T-cell (primary cell): ENCODE data around the gene AFDN. TPM values are rescaled to one million over a fixed set of nuclear protein-coding genes. Genes with fewer than 3 reads are reported as not detected.

Source experiments
- ATAC-seq, 4 experiments: fragments of 200-7000 bp in 3 of 4; fragments of 150-1000 bp in 1 of 4; cut with Tn5 transposase; replicated peaks in 1 of 4; 1 replicate in 3 of 4; 2 replicates in 1 of 4; pipeline ENCODE4 v1.10.0; 2021; ENCODE audit warnings: moderate library complexity in 3 of 4, mild to moderate bottlenecking in 2 of 4, moderate number of reproducible peaks in 1 of 4
- CTCF ChIA-PET, 2 donors: fragments of 300-600 bp; sonication (Branson Sonifier 250); formaldehyde crosslinking; loops; one replicate each; lab custom pipeline; 2022; ENCODE audit warnings: antibody characterized with exemption in 2 of 2; lab: Charles Lee
- POLR2A ChIA-PET, 2 donors: fragments of 300-600 bp; sonication (Branson Sonifier 250); formaldehyde crosslinking; loops; one replicate each; lab custom pipeline; 2022; ENCODE audit warnings: antibody characterized with exemption in 2 of 2; lab: Charles Lee
- DNase-seq, 35 experiments: peaks; one replicate each; pipeline versions ENCODE4 v3.0.0 to v3.0.0-alpha.2; 2013 to 2023
- H3K27ac ChIP-seq: one replicate; pipeline ENCODE4 v1.5.1; 2013; ENCODE audit warnings: low read length
- H3K27me3 ChIP-seq, 2 experiments: replicated peaks in 1 of 2; 1 replicate in 1 of 2; 2 replicates in 1 of 2; pipeline versions ENCODE4 v1.6.1 to v1.7.0; 2013; ENCODE audit warnings: low read length in 1 of 2, mixed read lengths in 1 of 2; ENCODE audit not compliant: control insufficient read depth in 2 of 2, insufficient read depth in 2 of 2; ENCODE audit errors: extremely low read depth in 1 of 2
- H3K36me3 ChIP-seq, 2 donors: 1 replicate in 1 of 2; 2 replicates in 1 of 2; pipeline versions ENCODE4 v1.6.1 to v1.7.0; 2013; ENCODE audit warnings: low read length in 1 of 2; ENCODE audit not compliant: control insufficient read depth in 2 of 2, insufficient read depth in 1 of 2; ENCODE audit errors: extremely low read depth in 1 of 2
- H3K4me1 ChIP-seq, 2 experiments: 1 replicate in 1 of 2; 2 replicates in 1 of 2; pipeline versions ENCODE4 v1.6.1 to v1.7.0; 2013; ENCODE audit warnings: low read length in 2 of 2, mixed read lengths in 1 of 2; ENCODE audit not compliant: insufficient read depth in 2 of 2, control insufficient read depth in 1 of 2; ENCODE audit errors: extremely low read depth in 1 of 2
- H3K4me3 ChIP-seq, 2 donors: 1 replicate in 1 of 2; 2 replicates in 1 of 2; pipeline versions ENCODE4 v1.5.1 to v1.7.0; 2013; ENCODE audit warnings: mild to moderate bottlenecking in 2 of 2, low read length in 1 of 2, moderate library complexity in 1 of 2; ENCODE audit not compliant: control insufficient read depth in 1 of 2; ENCODE audit errors: extremely low read depth in 1 of 2
- H3K9me3 ChIP-seq: 2 replicates; pipeline ENCODE4 v1.7.0; 2013
- H3K27ac Mint-ChIP-seq, 2 donors: one replicate each; pipeline ENCODE4 v1.8.0; 2020 to 2021; ENCODE audit warnings: mild to moderate bottlenecking in 2 of 2, mixed read lengths in 2 of 2
- H3K27me3 Mint-ChIP-seq, 2 donors: one replicate each; pipeline ENCODE4 v1.8.0; 2021 to 2022; ENCODE audit warnings: mixed read lengths in 2 of 2
- H3K36me3 Mint-ChIP-seq: one replicate; pipeline ENCODE4 v1.8.0; 2021; ENCODE audit warnings: mixed read lengths
- H3K4me1 Mint-ChIP-seq, 3 donors: one replicate each; pipeline ENCODE4 v1.8.0; 2020 to 2022; ENCODE audit warnings: mixed read lengths in 3 of 3, mild to moderate bottlenecking in 1 of 3
- H3K4me3 Mint-ChIP-seq, 3 donors: one replicate each; pipeline ENCODE4 v1.8.0; 2020 to 2022; ENCODE audit warnings: mild to moderate bottlenecking in 3 of 3, mixed read lengths in 3 of 3, moderate library complexity in 3 of 3
- H3K9me3 Mint-ChIP-seq, 3 donors: one replicate each; pipeline ENCODE4 v1.8.0; 2020 to 2022; ENCODE audit warnings: mixed read lengths in 3 of 3
- WGBS: methylation state at CpG from one replicate; pipeline ENCODE4 v1.1.5; 2013; ENCODE audit warnings: missing lambda C conversion rate; ENCODE audit not compliant: insufficient coverage; 5-methylcytosine and 5-hydroxymethylcytosine counted together
- total RNA-seq, 35 experiments: library from RNA in 6 of 35; stranded (reverse) in 6 of 35; fragments of 120-200 nt in 1 of 35; gene quantifications; one replicate each; pipeline versions ENCODE4 v1.2.1 to v1.2.4 and lab custom pipeline; 2013 to 2026

The AFDN gene
- total RNA-seq, 5 donors from 2014 or later (not counting 1 experiment from before 2014, with no cell fraction given): 10.6 to 30.3 (median 20.7) TPM

DNA sequence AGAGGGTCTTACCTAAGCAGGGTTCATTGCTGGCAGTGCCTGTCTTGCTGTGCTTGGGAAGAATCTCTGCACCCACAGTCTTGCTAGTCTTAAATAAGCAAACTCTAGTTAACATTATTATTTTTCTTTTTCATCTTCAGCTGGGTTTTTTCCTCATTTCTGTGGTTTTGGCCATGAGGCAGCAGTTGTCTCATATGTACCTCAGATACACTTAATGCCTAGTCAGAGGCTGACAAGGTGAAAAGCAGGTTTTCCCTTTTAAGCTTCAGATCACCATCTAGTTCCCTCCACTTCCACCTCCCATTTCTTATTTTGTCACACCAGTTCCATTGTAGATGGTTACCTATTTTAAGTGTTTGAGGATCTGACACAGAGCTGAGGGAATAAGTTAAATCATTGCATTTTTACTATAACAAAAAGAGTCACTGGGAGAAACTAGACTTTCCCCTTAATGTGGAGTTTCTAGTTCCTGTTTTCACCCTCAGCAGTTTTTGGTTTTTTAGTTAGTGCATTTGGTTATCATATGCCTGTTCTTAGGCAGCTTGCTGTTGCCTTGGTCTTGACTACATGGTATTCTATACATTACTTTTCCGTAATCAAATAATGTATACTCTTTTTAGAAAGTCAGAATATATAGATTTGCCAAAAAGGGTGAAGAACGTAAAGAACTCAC, 46.0 kb downstream of the AFDN start:
- no peak overlapping the region for H3K4me3 Mint-ChIP-seq
- Histone ChIP-seq H3K9me3 (no peaks in the 10 kb centered on the region), H3K36me3 (no peaks in the 10 kb centered on the region), H3K27ac (no peak overlapping the region), H3K4me3 (no peak overlapping the region), H3K27me3 (peaks cover 0 to 3% of the 10 kb centered on the region in 2 experiments), H3K4me1 (no peaks in the 10 kb centered on the region)
- no peaks in the 10 kb centered on the region for H3K27me3 Mint-ChIP-seq
- no CpG with 5 or more reads among the region's 2 CpGs for WGBS
- no peak for ATAC-seq
- DNase-seq: no peak
- H3K36me3 Mint-ChIP-seq: peaks cover 20% of the 10 kb centered on the region
- POLR2A ChIA-PET: no interaction called here
- no peaks in the 10 kb centered on the region for H3K4me1 Mint-ChIP-seq
- no peak overlapping the region for H3K27ac Mint-ChIP-seq
- no peaks in the 10 kb centered on the region for H3K9me3 Mint-ChIP-seq
- CTCF ChIA-PET: interaction anchor here in 1 of 2 donors (0.5 kb wide), 1 partner anchor 17 kb away, joined by 4 read pairs; no protein-coding TSS in a partner anchor

DNA sequence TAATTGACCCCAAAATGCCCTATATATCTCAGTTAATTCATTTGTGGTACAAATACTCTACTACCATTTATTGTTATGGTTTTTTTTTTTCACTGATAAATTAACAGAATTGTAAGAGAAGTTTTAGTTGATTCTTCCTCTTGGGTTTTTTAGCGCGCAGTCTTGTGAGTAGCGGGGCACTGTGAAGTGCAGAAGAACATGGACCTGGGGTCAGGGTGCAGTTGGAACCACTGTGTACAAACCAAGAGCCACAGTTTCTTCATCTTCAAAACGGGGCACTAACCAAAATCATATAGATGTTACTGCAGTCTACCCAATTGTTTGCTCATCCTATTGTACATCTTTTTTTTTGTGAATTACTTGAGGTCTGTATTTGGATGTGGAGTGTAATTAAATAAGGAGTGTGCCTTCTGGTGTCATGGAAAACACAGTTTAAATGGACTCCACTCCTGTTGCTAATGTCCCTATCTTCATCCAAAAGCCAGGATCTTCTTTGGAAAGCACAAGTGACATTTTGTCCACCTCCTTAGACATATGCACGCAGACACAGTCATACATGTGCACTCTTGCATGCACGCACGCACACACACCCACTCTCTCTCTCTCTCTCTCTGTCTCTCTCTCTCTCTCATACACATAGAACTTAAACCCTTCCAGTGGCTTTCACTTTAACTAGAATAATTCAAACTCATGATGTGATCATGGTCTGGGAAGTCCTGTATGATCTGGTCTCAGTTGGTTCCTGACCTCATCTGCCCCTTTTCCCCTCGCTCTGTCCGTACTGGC, 51.5 kb downstream of the AFDN start:
- Mint-ChIP-seq H3K9me3 (no peaks in the 10 kb centered on the region), H3K4me1 (no peaks in the 10 kb centered on the region), H3K4me3 (no peak overlapping the region), H3K27me3 (peaks cover 9 to 15% of the 10 kb centered on the region in 2 donors), H3K27ac (no peak overlapping the region), H3K36me3 (peaks cover 29% of the 10 kb centered on the region)
- Histone ChIP-seq H3K27ac (no peak overlapping the region), H3K36me3 (no peaks in the 10 kb centered on the region), H3K27me3 (no peaks in the 10 kb centered on the region), H3K9me3 (no peaks in the 10 kb centered on the region), H3K4me1 (no peaks in the 10 kb centered on the region), H3K4me3 (no peak overlapping the region)
- DNase-seq (no peak), ATAC-seq (no peak)
- WGBS: 96% methylated on average over 5 of the region's 9 CpGs
- POLR2A ChIA-PET: no interaction called here
- CTCF ChIA-PET: no interaction called here

DNA sequence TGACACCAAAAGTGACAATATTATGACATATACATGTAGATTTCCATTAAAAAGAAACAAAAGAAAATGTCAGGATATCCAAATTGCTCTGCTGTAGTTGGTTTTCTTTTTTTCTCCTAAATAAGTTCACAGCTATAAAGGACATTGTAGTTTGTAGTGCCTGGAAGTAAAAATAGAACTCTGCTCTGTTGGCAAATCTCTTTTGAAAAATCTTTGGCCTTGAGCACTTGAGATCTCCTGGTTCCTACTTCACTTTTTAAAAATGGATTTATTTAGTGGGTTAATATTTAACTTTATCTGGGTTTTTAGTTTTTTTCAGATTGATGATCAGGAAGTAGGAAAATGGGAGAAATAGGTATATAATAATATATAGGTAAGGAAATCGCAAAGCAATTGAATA, 52.9 kb downstream of the AFDN start:
- H3K36me3 ChIP-seq: no peaks in the 10 kb centered on the region
- no peaks in the 10 kb centered on the region for H3K9me3 Mint-ChIP-seq
- H3K36me3 Mint-ChIP-seq: peaks cover 29% of the 10 kb centered on the region
- peaks cover 9 to 15% of the 10 kb centered on the region in 2 donors for H3K27me3 Mint-ChIP-seq
- no peak for DNase-seq
- H3K9me3 ChIP-seq: no peaks in the 10 kb centered on the region
- no peak overlapping the region for H3K27ac ChIP-seq
- no peaks in the 10 kb centered on the region for H3K27me3 ChIP-seq
- CTCF ChIA-PET: no interaction called here
- H3K4me1 ChIP-seq: no peaks in the 10 kb centered on the region
- H3K4me3 ChIP-seq: no peak overlapping the region
- no peaks in the 10 kb centered on the region for H3K4me1 Mint-ChIP-seq
- H3K27ac Mint-ChIP-seq: no peak overlapping the region
- no CpG with 5 or more reads among the region's 1 CpG for WGBS
- no peak for ATAC-seq
- POLR2A ChIA-PET: no interaction called here
- H3K4me3 Mint-ChIP-seq: no peak overlapping the region

DNA sequence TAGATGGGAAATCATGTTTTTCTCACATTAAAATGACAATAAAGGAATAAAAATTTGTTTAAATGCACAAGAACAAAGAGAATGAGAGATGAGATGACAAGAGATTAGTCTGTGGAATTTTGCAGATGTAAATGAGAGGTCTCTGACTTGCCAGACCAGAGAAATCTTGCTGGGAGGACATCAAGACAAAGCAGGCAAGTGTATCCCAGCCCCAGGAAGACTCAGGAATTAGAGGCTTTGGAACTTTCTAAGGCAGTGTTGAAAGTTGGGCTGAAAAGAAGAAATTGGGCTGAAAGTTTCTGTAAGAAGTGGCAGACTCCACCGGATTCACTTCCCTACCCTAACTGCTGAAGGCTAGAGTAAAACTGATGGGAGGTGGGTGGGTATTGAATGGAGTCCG, 54.6 kb downstream of the AFDN start:
- Mint-ChIP-seq H3K4me1 (no peaks in the 10 kb centered on the region), H3K27me3 (peaks cover 9 to 15% of the 10 kb centered on the region in 2 donors), H3K36me3 (peaks cover 27% of the 10 kb centered on the region), H3K4me3 (no peak overlapping the region), H3K27ac (no peak overlapping the region), H3K9me3 (no peaks in the 10 kb centered on the region)
- Histone ChIP-seq H3K4me3 (no peak overlapping the region), H3K9me3 (no peaks in the 10 kb centered on the region), H3K36me3 (no peaks in the 10 kb centered on the region), H3K27me3 (no peaks in the 10 kb centered on the region), H3K27ac (no peak overlapping the region), H3K4me1 (no peaks in the 10 kb centered on the region)
- ATAC-seq: no peak
- ChIA-PET POLR2A (no interaction called here), CTCF (no interaction called here)
- WGBS: 56% methylated on average over 1 of the region's 2 CpGs
- no peak for DNase-seq

DNA sequence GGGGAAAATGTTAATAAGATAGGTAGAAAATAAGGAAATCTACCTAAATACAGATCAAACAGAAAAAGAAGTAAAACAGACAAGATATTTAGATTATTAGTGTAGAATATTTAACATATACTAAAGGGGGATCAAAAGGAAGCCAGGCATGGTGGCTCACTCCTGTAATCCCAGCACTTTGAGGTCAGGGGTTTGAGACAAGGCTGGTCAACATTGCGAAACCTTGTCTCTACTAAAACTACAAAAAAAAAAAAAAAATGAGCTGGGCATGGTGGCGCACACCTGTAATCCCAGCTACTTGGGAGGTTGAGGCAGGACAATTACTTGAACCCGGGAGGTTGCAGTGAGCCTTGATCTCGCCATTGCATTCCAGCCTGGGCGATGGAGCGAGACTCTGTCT, 55.5 kb downstream of the AFDN start:
- Mint-ChIP-seq H3K27me3 (peaks cover 9 to 15% of the 10 kb centered on the region in 2 donors), H3K36me3 (peaks cover 24% of the 10 kb centered on the region), H3K4me3 (no peak overlapping the region), H3K4me1 (no peaks in the 10 kb centered on the region), H3K27ac (no peak overlapping the region), H3K9me3 (no peaks in the 10 kb centered on the region)
- 90% methylated on average over 3 of the region's 6 CpGs for WGBS
- ATAC-seq: no peak
- no peaks in the 10 kb centered on the region for H3K4me1 ChIP-seq
- ChIA-PET POLR2A (no interaction called here), CTCF (interaction anchor here in 1 of 2 donors (0.6 kb wide), 1 partner anchor 18 kb away, joined by 3 read pairs; no protein-coding TSS in a partner anchor)
- DNase-seq: no peak
- H3K4me3 ChIP-seq: no peak overlapping the region
- no peaks in the 10 kb centered on the region for H3K27me3 ChIP-seq
- H3K9me3 ChIP-seq: no peaks in the 10 kb centered on the region
- H3K36me3 ChIP-seq: no peaks in the 10 kb centered on the region
- H3K27ac ChIP-seq: no peak overlapping the region

DNA sequence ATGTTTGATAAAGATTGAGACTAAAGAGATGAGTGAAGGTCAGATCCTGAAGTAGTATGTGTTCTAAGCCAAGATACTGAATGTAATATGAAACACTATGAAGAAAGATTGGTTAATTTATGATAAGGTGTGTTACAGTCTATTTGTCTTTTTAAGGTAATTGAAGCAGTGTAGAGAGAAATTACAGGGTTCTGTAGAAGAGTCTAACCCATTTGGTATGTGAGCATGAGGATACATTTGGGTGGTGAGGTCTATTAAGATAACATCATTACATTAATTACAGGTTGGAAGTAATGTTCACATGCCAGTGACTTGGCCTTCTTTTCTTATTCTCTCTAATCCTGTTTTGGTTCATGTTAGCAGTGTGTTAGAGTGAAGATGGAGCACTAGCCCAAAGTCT, 61.4 kb downstream of the AFDN start:
- Histone ChIP-seq H3K27ac (no peak overlapping the region), H3K36me3 (no peaks in the 10 kb centered on the region), H3K4me1 (no peaks in the 10 kb centered on the region), H3K27me3 (peaks cover 0 to 3% of the 10 kb centered on the region in 2 experiments), H3K4me3 (no peak overlapping the region), H3K9me3 (no peaks in the 10 kb centered on the region)
- Mint-ChIP-seq H3K4me1 (no peaks in the 10 kb centered on the region), H3K36me3 (no peaks in the 10 kb centered on the region), H3K27ac (no peak overlapping the region), H3K27me3 (no peaks in the 10 kb centered on the region), H3K4me3 (no peak overlapping the region), H3K9me3 (no peaks in the 10 kb centered on the region)
- ATAC-seq: no peak
- ChIA-PET POLR2A (no interaction called here), CTCF (interaction anchor here in 1 of 2 donors (0.8 kb wide), 1 partner anchor 37 kb away, joined by 3 read pairs; no protein-coding TSS in a partner anchor)
- no peak for DNase-seq
